PC-9 (cell line): ENCODE measurements around the gene USP35. TPM values are rescaled to one million over a fixed set of nuclear protein-coding genes. Genes with fewer than 3 reads are reported as not detected.

ENCODE experiments used
- BruUV-seq: library from RNA; stranded (reverse); fragments of 400-500 nt; replicated peaks from 2 replicates; lab custom pipeline; 2021; lab: Mats Ljungman, UMichigan
- CTCF ChIA-PET: fragments of 300-600 bp; sonication (Branson Sonifier 250); formaldehyde crosslinking; loops from one replicate; lab custom pipeline; 2022; ENCODE audit warnings: antibody characterized with exemption; lab: Charles Lee
- POLR2A ChIA-PET: fragments of 300-600 bp; sonication (Branson Sonifier 250); formaldehyde crosslinking; loops from one replicate; lab custom pipeline; 2022; ENCODE audit warnings: antibody characterized with exemption; ENCODE audit not compliant: unreplicated experiment; lab: Charles Lee
- DNase-seq, 2 experiments: peaks; one replicate each; pipeline versions ENCODE4 v3.0.0 to v3.0.0-alpha.2; 2015 to 2022; ENCODE audit warnings: mixed read lengths in 1 of 2
- H2AFZ ChIP-seq: fragments of 200-600 bp; sonication (generic); 2 replicates; pipeline ENCODE4 v1.8.1; 2017; ENCODE audit warnings: antibody characterized with exemption
- H3F3A ChIP-seq: fragments of 200-600 bp; sonication (generic); 2 replicates; pipeline ENCODE4 v1.8.1; 2017; ENCODE audit warnings: antibody characterized with exemption, mild to moderate bottlenecking, low read depth; ENCODE audit not compliant: insufficient read depth
- H3K27ac ChIP-seq: fragments of 200-600 bp; sonication (generic); 2 replicates; pipeline ENCODE4 v1.6.1; 2016; ENCODE audit warnings: mixed run types
- H3K27me3 ChIP-seq: fragments of 200-600 bp; sonication (generic); 2 replicates; pipeline ENCODE4 v1.6.1; 2016; ENCODE audit warnings: low read depth, mixed run types; ENCODE audit not compliant: insufficient read depth
- H3K36me3 ChIP-seq: fragments of 200-600 bp; sonication (generic); 2 replicates; pipeline ENCODE4 v1.6.1; 2016; ENCODE audit warnings: low read depth, mixed run types
- H3K4me1 ChIP-seq: fragments of 200-600 bp; sonication (generic); replicated peaks from 2 replicates; pipeline ENCODE4 v1.6.1; 2016; ENCODE audit warnings: mixed run types; ENCODE audit not compliant: insufficient read depth
- H3K4me2 ChIP-seq: fragments of 200-600 bp; sonication (generic); 2 replicates; pipeline ENCODE4 v1.6.1; 2017; ENCODE audit warnings: mixed run types
- H3K4me3 ChIP-seq: fragments of 200-600 bp; sonication (generic); 2 replicates; pipeline ENCODE4 v1.6.1; 2016; ENCODE audit warnings: mixed run types
- H3K79me2 ChIP-seq: fragments of 200-600 bp; sonication (generic); 2 replicates; pipeline ENCODE4 v1.6.1; 2017; ENCODE audit warnings: low read depth, mixed run types
- H3K9me2 ChIP-seq: fragments of 200-600 bp; sonication (generic); 2 replicates; pipeline ENCODE4 v1.8.1; 2017; ENCODE audit warnings: mild to moderate bottlenecking; ENCODE audit not compliant: insufficient read depth
- H3K9me3 ChIP-seq: fragments of 200-600 bp; sonication (generic); 2 replicates; pipeline ENCODE4 v1.8.1; 2016; ENCODE audit warnings: low read depth; ENCODE audit not compliant: insufficient read depth
- H4K20me1 ChIP-seq: fragments of 200-600 bp; sonication (generic); 2 replicates; pipeline ENCODE4 v1.8.1; 2017; ENCODE audit not compliant: insufficient read depth
- EZH2 ChIP-seq: fragments of 200-600 bp; sonication (generic); IDR thresholded peaks from 2 replicates; pipeline ENCODE4 v1.8.0; 2017; ENCODE audit warnings: antibody characterized with exemption, low read depth
- intact Hi-C: fragments of 100-400 bp; cut with micrococcal nuclease; formaldehyde crosslinking; loops from one replicate; pipeline ENCODE4 v1.10.0; 2022; ENCODE audit not compliant: unreplicated experiment
- total RNA-seq: library from RNA; stranded (reverse); gene quantifications from 2 replicates; pipeline ENCODE4 v1.2.3, GENCODE V29; 2021
- TF ChIP-seq, protein P1 (sequence below): fragments of 200-600 bp; sonication (generic); conservative IDR thresholded peaks from 2 replicates; pipeline ENCODE4 v1.6.1; 2017; ENCODE audit warnings: mixed run types, antibody characterized with exemption, mild to moderate bottlenecking, moderate library complexity

The USP35 gene
- total RNA-seq, 1 experiment from 2014 or later, result 13.5 TPM

DNA sequence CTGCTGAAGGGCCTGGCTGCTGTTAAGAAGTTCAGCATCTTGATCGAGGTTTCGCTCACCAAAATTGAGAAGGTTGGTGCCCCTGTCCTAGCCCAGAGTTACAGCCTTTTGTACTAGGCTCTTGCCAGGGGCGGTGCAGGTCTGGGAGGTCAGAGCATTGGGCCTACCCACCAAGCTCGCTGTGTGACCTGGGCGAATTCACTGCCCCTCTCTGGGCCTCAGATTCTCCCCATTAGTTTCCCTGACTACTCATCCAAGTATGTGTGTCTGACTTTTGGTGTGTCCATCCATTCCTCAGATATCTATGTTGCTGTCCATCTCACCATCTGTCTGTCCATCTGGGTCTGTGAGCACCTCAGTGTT lies 10.9 kb downstream of the USP35 start:
- Histone ChIP-seq H3K4me2 (no peak overlapping the region), H3K36me3 (no peaks in the 10 kb centered on the region)
- POLR2A ChIA-PET, result no interaction called here

GRCh38 chr11:78200061-78200460 lies 11.3 kb downstream of the USP35 start:
- no peaks in the 10 kb centered on the region for H3K9me3 ChIP-seq
- no peaks in the 10 kb centered on the region for H3K27me3 ChIP-seq
- H3K27ac ChIP-seq, result no peak overlapping the region
- no peaks in the 10 kb centered on the region; the same call in 1 of the 2 replicates for H4K20me1 ChIP-seq
- no peak for DNase-seq
- no peaks in the 10 kb centered on the region for H3K4me1 ChIP-seq
- H3K79me2 ChIP-seq, result no peaks in the 10 kb centered on the region
- no peak overlapping the region for H3K4me2 ChIP-seq
- H3K9me2 ChIP-seq, result no peaks in the 10 kb centered on the region
- H2AFZ ChIP-seq, result no peak overlapping the region
- no peak overlapping the region for H3K4me3 ChIP-seq
- no peaks in the 10 kb centered on the region for H3F3A ChIP-seq
- ChIA-PET CTCF (no interaction called here), POLR2A (interaction anchor here (0.6 kb wide), 1 partner anchor 61 kb away, joined by 3 read pairs; no protein-coding TSS in a partner anchor)
- no peak for TF ChIP-seq EZH2
- TF ChIP-seq, protein P1, sequence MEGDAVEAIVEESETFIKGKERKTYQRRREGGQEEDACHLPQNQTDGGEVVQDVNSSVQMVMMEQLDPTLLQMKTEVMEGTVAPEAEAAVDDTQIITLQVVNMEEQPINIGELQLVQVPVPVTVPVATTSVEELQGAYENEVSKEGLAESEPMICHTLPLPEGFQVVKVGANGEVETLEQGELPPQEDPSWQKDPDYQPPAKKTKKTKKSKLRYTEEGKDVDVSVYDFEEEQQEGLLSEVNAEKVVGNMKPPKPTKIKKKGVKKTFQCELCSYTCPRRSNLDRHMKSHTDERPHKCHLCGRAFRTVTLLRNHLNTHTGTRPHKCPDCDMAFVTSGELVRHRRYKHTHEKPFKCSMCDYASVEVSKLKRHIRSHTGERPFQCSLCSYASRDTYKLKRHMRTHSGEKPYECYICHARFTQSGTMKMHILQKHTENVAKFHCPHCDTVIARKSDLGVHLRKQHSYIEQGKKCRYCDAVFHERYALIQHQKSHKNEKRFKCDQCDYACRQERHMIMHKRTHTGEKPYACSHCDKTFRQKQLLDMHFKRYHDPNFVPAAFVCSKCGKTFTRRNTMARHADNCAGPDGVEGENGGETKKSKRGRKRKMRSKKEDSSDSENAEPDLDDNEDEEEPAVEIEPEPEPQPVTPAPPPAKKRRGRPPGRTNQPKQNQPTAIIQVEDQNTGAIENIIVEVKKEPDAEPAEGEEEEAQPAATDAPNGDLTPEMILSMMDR, result no peak
- BruUV-seq, result no TSS peak
- H3K36me3 ChIP-seq, result no peaks in the 10 kb centered on the region
- intact Hi-C loops, result no loop called here

More for the DNA sequence above, 10.9 kb downstream of the USP35 start:
- intact Hi-C loops, result no loop called here
- Histone ChIP-seq H3K4me3 (no peak overlapping the region), H2AFZ (no peak overlapping the region), H3K9me2 (no peaks in the 10 kb centered on the region), H3F3A (no peaks in the 10 kb centered on the region), H3K79me2 (no peaks in the 10 kb centered on the region), H3K4me1 (no peaks in the 10 kb centered on the region; the same call in 1 of the 2 replicates), H3K9me3 (no peaks in the 10 kb centered on the region), H4K20me1 (no peaks in the 10 kb centered on the region; the same call in 1 of the 2 replicates), H3K27ac (no peak overlapping the region), H3K27me3 (no peaks in the 10 kb centered on the region)
- no peak for DNase-seq
- CTCF ChIA-PET, result no interaction called here
- BruUV-seq, result no TSS peak
- TF ChIP-seq, protein P1, result no peak
- TF ChIP-seq EZH2, result no peak

GRCh38 chr11:78200553-78200952 lies 11.8 kb downstream of the USP35 start:
- no peaks in the 10 kb centered on the region for H3K79me2 ChIP-seq
- H3K36me3 ChIP-seq, result no peaks in the 10 kb centered on the region
- no peaks in the 10 kb centered on the region for H3F3A ChIP-seq
- no peaks in the 10 kb centered on the region; the same call in 1 of the 2 replicates for H4K20me1 ChIP-seq
- no peak for DNase-seq
- H3K4me3 ChIP-seq, result no peak overlapping the region
- ChIA-PET CTCF (no interaction called here), POLR2A (interaction anchor here (0.6 kb wide), 1 partner anchor 62 kb away, joined by 3 read pairs; no protein-coding TSS in a partner anchor)
- H3K27me3 ChIP-seq, result no peaks in the 10 kb centered on the region
- TF ChIP-seq, protein P1, result no peak
- no peak for TF ChIP-seq EZH2
- H3K9me2 ChIP-seq, result no peaks in the 10 kb centered on the region
- H3K27ac ChIP-seq, result no peak overlapping the region
- intact Hi-C loops, result no loop called here
- H3K4me2 ChIP-seq, result no peak overlapping the region
- no peaks in the 10 kb centered on the region for H3K4me1 ChIP-seq
- H3K9me3 ChIP-seq, result no peaks in the 10 kb centered on the region
- H2AFZ ChIP-seq, result no peak overlapping the region
- no TSS peak for BruUV-seq
